Measurements from ENCODE around the gene PHACTR1.
A peak's percentile ranks its signal among the peaks of the same experiment; 100 is the strongest.

Gene PHACTR1

GRCh38 chr6:13299918-13300317, 583.4 kb downstream of the PHACTR1 start:
- FAIRE-seq (no peak), DNase-seq (ENCODE audit: insufficient read length, low spot score) (no peak)
- TF ChIP-seq POU2F2 (IDR thresholded peaks at IDR 0.05; ENCODE audit: low read depth, low read length) (no peak), TAF1 (IDR thresholded peaks at IDR 0.05; ENCODE audit: low read depth, low read length) (no peak), POLR2A (IDR thresholded peaks at IDR 0.05; ENCODE audit: low read depth, low read length) (no peak), PAX5 (IDR thresholded peaks at IDR 0.05; ENCODE audit: insufficient read depth, low read length, severe bottlenecking) (no peak), POLR2AphosphoS5 (IDR thresholded peaks at IDR 0.05; ENCODE audit: low read depth, low read length) (no peak), SPI1 (IDR thresholded peaks at IDR 0.05; ENCODE audit: low read depth, low read length) (no peak)

- no peak for FAIRE-seq
- DNase-seq (ENCODE audit: insufficient read length, low spot score), result no peak
- TF ChIP-seq POLR2A (IDR thresholded peaks at IDR 0.05; ENCODE audit: low read depth, low read length), result no peak
These were observed 584.4 kb downstream of the PHACTR1 start for GRCh38 chr6:13300643-13301590.

DNA sequence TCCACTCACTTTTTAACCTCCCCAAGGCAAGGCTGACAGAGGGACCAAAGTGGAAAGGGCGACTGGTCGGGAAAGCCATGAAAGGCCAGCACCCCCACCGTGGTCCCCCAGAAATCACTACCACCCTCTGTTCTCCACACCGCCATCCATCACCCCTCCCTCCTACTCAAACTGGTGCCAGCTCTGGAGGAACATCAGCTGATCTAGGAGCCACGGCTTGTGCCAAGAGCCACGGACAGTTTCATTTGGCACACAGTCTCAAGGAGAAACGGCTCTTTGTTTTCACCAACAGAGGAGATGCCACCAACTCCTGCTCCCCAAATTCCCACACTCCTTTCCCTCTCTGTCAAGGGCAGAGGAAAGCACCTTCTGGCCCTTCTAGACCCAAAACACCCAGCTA, 585.7 kb downstream of the PHACTR1 start:
- FAIRE-seq (no peak), DNase-seq (ENCODE audit: insufficient read length, low spot score) (no peak)
- TF ChIP-seq POLR2AphosphoS5 (IDR thresholded peaks at IDR 0.05; ENCODE audit: low read depth, low read length), result no peak
- no peak for TF ChIP-seq TAF1 (IDR thresholded peaks at IDR 0.05; ENCODE audit: low read depth, low read length)
- TF ChIP-seq POLR2A (IDR thresholded peaks at IDR 0.05; ENCODE audit: low read depth, low read length), result no peak
- TF ChIP-seq SPI1 (IDR thresholded peaks at IDR 0.05; ENCODE audit: low read depth, low read length), result no peak
- TF ChIP-seq PAX5 (IDR thresholded peaks at IDR 0.05; ENCODE audit: insufficient read depth, low read length, severe bottlenecking), result no peak
- TF ChIP-seq POU2F2 (IDR thresholded peaks at IDR 0.05; ENCODE audit: low read depth, low read length), result no peak

GRCh38 chr6:13302751-13303667, 586.4 kb downstream of the PHACTR1 start:
- TF ChIP-seq POLR2AphosphoS5 (IDR thresholded peaks at IDR 0.05; ENCODE audit: low read depth, low read length) (no peak; the same call in 1 of the 2 replicates), POU2F2 (IDR thresholded peaks at IDR 0.05; ENCODE audit: low read depth, low read length) (peak; percentile 91), PAX5 (IDR thresholded peaks at IDR 0.05; ENCODE audit: insufficient read depth, low read length, severe bottlenecking) (peak; percentile 26), SPI1 (IDR thresholded peaks at IDR 0.05; ENCODE audit: low read depth, low read length) (peak; percentile 33), TAF1 (IDR thresholded peaks at IDR 0.05; ENCODE audit: low read depth, low read length) (no peak), POLR2A (IDR thresholded peaks at IDR 0.05; ENCODE audit: low read depth, low read length) (no peak)
- FAIRE-seq (peak; percentile 69), DNase-seq (ENCODE audit: insufficient read length, low spot score) (peak; percentile 40)

DNA sequence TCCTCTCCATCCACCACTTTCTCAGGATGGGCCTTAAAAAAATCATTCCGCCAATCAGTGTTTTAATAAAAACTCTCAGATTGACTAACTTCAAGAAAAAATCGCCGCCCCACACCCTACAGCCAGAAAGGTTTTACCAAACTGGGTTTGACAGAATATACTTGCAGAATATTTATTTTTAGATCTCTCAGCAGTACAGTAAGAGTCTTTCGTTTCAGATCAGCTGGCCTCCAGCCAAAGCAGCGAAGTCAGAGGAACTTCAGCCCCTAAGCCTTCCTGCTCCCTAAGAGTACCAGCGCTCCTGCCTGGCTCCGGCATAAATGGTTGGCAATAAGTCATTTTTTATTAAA, 587.1 kb downstream of the PHACTR1 start:
- no peak for TF ChIP-seq SPI1 (IDR thresholded peaks at IDR 0.05; ENCODE audit: low read depth, low read length)
- peak; percentile 14 for TF ChIP-seq PAX5 (IDR thresholded peaks at IDR 0.05; ENCODE audit: insufficient read depth, low read length, severe bottlenecking)
- TF ChIP-seq POLR2AphosphoS5 (IDR thresholded peaks at IDR 0.05; ENCODE audit: low read depth, low read length), result no peak
- no peak for TF ChIP-seq TAF1 (IDR thresholded peaks at IDR 0.05; ENCODE audit: low read depth, low read length)
- TF ChIP-seq POLR2A (IDR thresholded peaks at IDR 0.05; ENCODE audit: low read depth, low read length), result no peak
- no peak for TF ChIP-seq POU2F2 (IDR thresholded peaks at IDR 0.05; ENCODE audit: low read depth, low read length)
- FAIRE-seq, result no peak
- DNase-seq (ENCODE audit: insufficient read length, low spot score), result peak; percentile 41

DNA sequence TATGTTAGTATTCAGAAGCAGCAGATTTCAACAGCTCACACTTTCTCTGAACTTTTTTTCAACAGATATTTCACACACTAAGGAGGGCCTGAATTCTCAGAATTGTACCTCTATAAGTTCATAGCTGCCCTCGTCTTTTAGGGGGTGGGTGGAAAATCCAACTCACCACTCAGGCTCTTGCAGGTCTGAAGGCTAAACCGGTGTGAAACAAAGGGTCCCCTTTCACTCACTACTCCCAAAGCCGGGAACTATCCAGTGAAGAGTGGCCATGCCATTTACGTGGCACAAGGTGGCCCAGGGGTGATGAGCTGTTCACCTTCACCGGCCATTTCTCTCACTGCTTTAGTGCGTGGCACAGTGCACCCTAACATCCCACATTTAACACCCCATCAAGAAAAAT, 587.5 kb downstream of the PHACTR1 start:
- no peak for DNase-seq (ENCODE audit: insufficient read length, low spot score)
- no peak for TF ChIP-seq POLR2A (IDR thresholded peaks at IDR 0.05; ENCODE audit: low read depth, low read length)
- no peak for TF ChIP-seq TAF1 (IDR thresholded peaks at IDR 0.05; ENCODE audit: low read depth, low read length)
- TF ChIP-seq PAX5 (IDR thresholded peaks at IDR 0.05; ENCODE audit: insufficient read depth, low read length, severe bottlenecking), result no peak
- no peak for TF ChIP-seq POLR2AphosphoS5 (IDR thresholded peaks at IDR 0.05; ENCODE audit: low read depth, low read length)
- no peak for TF ChIP-seq POU2F2 (IDR thresholded peaks at IDR 0.05; ENCODE audit: low read depth, low read length)
- no peak for TF ChIP-seq SPI1 (IDR thresholded peaks at IDR 0.05; ENCODE audit: low read depth, low read length)
- FAIRE-seq, result peak; percentile 13

DNA sequence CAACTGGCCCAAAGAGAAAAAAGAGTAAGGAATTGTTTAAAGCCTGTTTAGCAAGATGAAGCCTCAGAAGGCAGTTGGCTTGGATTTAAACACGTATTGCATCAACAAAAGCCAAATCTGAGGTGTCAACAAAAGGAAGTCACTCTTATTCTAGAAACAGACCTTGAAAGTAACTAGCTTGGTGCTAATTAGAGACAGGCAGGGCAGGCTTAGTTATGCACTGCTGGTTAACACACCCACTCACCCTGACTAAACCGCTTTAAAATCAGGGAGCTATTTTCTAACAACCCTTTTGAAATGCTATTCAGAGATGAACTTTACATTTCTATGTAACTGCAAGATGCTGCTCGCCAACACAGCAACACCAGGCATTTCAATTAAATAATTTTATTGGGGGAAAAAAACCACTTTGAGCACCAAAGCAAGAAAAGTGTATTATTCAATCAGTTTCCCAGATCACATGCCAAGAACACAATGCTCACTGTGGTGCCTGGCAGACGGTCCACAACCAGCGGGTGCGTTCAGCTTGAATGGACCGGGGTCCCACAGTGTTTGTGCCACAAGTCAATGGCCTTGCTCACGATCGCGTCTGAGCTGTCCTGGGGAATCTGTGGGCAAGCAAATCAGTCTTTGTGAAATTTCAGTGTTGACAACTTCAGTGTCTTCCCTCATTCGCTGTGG, 588.2 kb downstream of the PHACTR1 start:
- no peak for DNase-seq (ENCODE audit: insufficient read length, low spot score)
- peak; percentile 30 for TF ChIP-seq PAX5 (IDR thresholded peaks at IDR 0.05; ENCODE audit: insufficient read depth, low read length, severe bottlenecking)
- peak; percentile 80; the same call in 1 of the 2 replicates for TF ChIP-seq POU2F2 (IDR thresholded peaks at IDR 0.05; ENCODE audit: low read depth, low read length)
- no peak for TF ChIP-seq POLR2AphosphoS5 (IDR thresholded peaks at IDR 0.05; ENCODE audit: low read depth, low read length)
- TF ChIP-seq TAF1 (IDR thresholded peaks at IDR 0.05; ENCODE audit: low read depth, low read length), result no peak
- peak; percentile 51 for TF ChIP-seq SPI1 (IDR thresholded peaks at IDR 0.05; ENCODE audit: low read depth, low read length)
- FAIRE-seq, result peak; percentile 82

- no peak for DNase-seq (ENCODE audit: insufficient read length, low spot score)
- FAIRE-seq, result no peak
- TF ChIP-seq PAX5 (IDR thresholded peaks at IDR 0.05; ENCODE audit: insufficient read depth, low read length, severe bottlenecking) (no peak), SPI1 (IDR thresholded peaks at IDR 0.05; ENCODE audit: low read depth, low read length) (peak; percentile 63)
These were observed 588.7 kb downstream of the PHACTR1 start for GRCh38 chr6:13305288-13305687.

DNA sequence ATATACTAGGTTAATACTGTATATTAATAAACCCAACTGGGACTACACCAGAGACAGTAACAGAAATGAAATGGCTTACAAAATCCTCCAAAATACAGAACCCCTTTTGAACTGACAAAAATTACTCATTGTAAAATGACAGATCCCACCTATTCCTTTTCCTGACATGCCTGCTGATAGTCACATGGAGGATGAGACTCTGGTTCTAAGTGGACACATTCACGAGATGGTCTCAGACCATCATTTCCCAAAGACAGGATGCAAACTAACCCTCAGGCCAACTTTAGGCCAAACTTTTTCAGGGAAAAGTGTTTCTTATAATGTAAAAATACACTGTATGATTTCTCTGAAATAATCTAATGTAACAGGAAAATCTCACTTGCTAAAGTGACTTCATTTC, 589.2 kb downstream of the PHACTR1 start:
- no peak for FAIRE-seq
- TF ChIP-seq POLR2AphosphoS5 (IDR thresholded peaks at IDR 0.05; ENCODE audit: low read depth, low read length), result no peak
- TF ChIP-seq TAF1 (IDR thresholded peaks at IDR 0.05; ENCODE audit: low read depth, low read length), result no peak
- TF ChIP-seq PAX5 (IDR thresholded peaks at IDR 0.05; ENCODE audit: insufficient read depth, low read length, severe bottlenecking), result no peak
- no peak for TF ChIP-seq POU2F2 (IDR thresholded peaks at IDR 0.05; ENCODE audit: low read depth, low read length)
- TF ChIP-seq POLR2A (IDR thresholded peaks at IDR 0.05; ENCODE audit: low read depth, low read length), result no peak
- TF ChIP-seq SPI1 (IDR thresholded peaks at IDR 0.05; ENCODE audit: low read depth, low read length), result no peak

More for the DNA sequence above, 589.2 kb downstream of the PHACTR1 start:
- no peak for DNase-seq (ENCODE audit: insufficient read length, low spot score)

All from GM12891 (cell line).